Stimulated activated naive CD8-positive, alpha-beta T cell treated with anti-CD3 and anti-CD28 coated beads, Interleukin-15, amount 100 ng/mL, for 72 hours (primary cell): ENCODE data around the gene P3H1.
"Not testable (repeated sequence)": the region's sequence is repeated elsewhere in the genome, so short reads cannot be mapped to it uniquely, and the experiment has no call there.

Source experiments
- ATAC-seq: fragments of 150-1000 bp; cut with Tn5 transposase; 2 replicates; pipeline ENCODE4 v1.10.0; 2021; ENCODE audit warnings: mild to moderate bottlenecking, moderate library complexity
- DNase-seq, 2 donors: peaks; one replicate each; pipeline ENCODE4 v3.0.0; 2021 to 2022
- H3K27ac Mint-ChIP-seq, 2 donors: one replicate each; pipeline ENCODE4 v1.8.0; 2022; ENCODE audit warnings: mild to moderate bottlenecking in 2 of 2, mixed read lengths in 2 of 2, moderate library complexity in 2 of 2
- H3K27me3 Mint-ChIP-seq: one replicate; pipeline ENCODE4 v1.8.0; 2022; ENCODE audit warnings: mixed read lengths
- H3K4me1 Mint-ChIP-seq: one replicate; pipeline ENCODE4 v1.8.0; 2022; ENCODE audit warnings: mild to moderate bottlenecking, mixed read lengths
- H3K4me3 Mint-ChIP-seq, 2 donors: one replicate each; pipeline ENCODE4 v1.8.0; 2022; ENCODE audit warnings: mild to moderate bottlenecking in 2 of 2, mixed read lengths in 2 of 2, moderate library complexity in 1 of 2
- H3K9me3 Mint-ChIP-seq, 2 donors: one replicate each; pipeline ENCODE4 v1.8.0; 2022; ENCODE audit warnings: mixed read lengths in 2 of 2

Gene P3H1

GRCh38 chr1:42757892-42758275 is 8.9 kb downstream of the P3H1 start:
- Mint-ChIP-seq H3K9me3 (no peaks in the 10 kb centered on the region), H3K27ac (no peak overlapping the region), H3K4me1 (peaks cover 9% of the 10 kb centered on the region), H3K4me3 (no peak overlapping the region), H3K27me3 (no peaks in the 10 kb centered on the region)
- DNase-seq (no peak), ATAC-seq (no peak)

- peak overlapping the region in 1 of 2 donors; percentile 48 for H3K27ac Mint-ChIP-seq
- ATAC-seq (peak; percentile 49), DNase-seq (no peak)
- no peaks in the 10 kb centered on the region for H3K27me3 Mint-ChIP-seq
- no peak overlapping the region for H3K4me3 Mint-ChIP-seq
- peaks cover 3% of the 10 kb centered on the region for H3K4me1 Mint-ChIP-seq
- H3K9me3 Mint-ChIP-seq, result no peaks in the 10 kb centered on the region
These were observed 9.6 kb downstream of the P3H1 start for GRCh38 chr1:42756956-42757891.

- DNase-seq (no peak), ATAC-seq (no peak)
- Mint-ChIP-seq H3K4me3 (no peak overlapping the region), H3K9me3 (peaks cover 0 to 5% of the 10 kb centered on the region in 2 donors), H3K27ac (no peak overlapping the region), H3K27me3 (no peaks in the 10 kb centered on the region), H3K4me1 (peaks cover 2% of the 10 kb centered on the region)
These were observed 13.8 kb downstream of the P3H1 start for GRCh38 chr1:42753070-42753469.

GRCh38 chr1:42752284-42752683 is 14.5 kb downstream of the P3H1 start:
- Mint-ChIP-seq H3K27ac (no peak overlapping the region), H3K4me3 (no peak overlapping the region), H3K27me3 (no peaks in the 10 kb centered on the region), H3K4me1 (peaks cover 5% of the 10 kb centered on the region), H3K9me3 (peaks cover 0 to 5% of the 10 kb centered on the region in 2 donors)
- ATAC-seq (no peak), DNase-seq (no peak)

- H3K4me1 Mint-ChIP-seq, DNase-seq, ATAC-seq, H3K9me3 Mint-ChIP-seq, H3K4me3 Mint-ChIP-seq, H3K27me3 Mint-ChIP-seq: not testable (repeated sequence)
- H3K27ac Mint-ChIP-seq, result peak overlapping the region in 1 of 2 donors; percentile 7
These were observed 15.2 kb downstream of the P3H1 start for GRCh38 chr1:42751511-42752070.

GRCh38 chr1:42750041-42750440 is 16.8 kb downstream of the P3H1 start:
- DNase-seq (no peak), ATAC-seq (no peak)
- H3K4me3 Mint-ChIP-seq, result no peak overlapping the region
- H3K9me3 Mint-ChIP-seq, result peaks cover 0 to 5% of the 10 kb centered on the region in 2 donors
- H3K4me1 Mint-ChIP-seq, result peaks cover 5% of the 10 kb centered on the region
- no peak overlapping the region for H3K27ac Mint-ChIP-seq
- H3K27me3 Mint-ChIP-seq, result no peaks in the 10 kb centered on the region

- ATAC-seq, result no peak
- peaks cover 5% of the 10 kb centered on the region for H3K4me1 Mint-ChIP-seq
- no peak overlapping the region for H3K4me3 Mint-ChIP-seq
- H3K27ac Mint-ChIP-seq, result peak overlapping the region; percentile 6 to 20
- no peak for DNase-seq
- H3K27me3 Mint-ChIP-seq, result no peaks in the 10 kb centered on the region
- peaks cover 0 to 5% of the 10 kb centered on the region in 2 donors for H3K9me3 Mint-ChIP-seq
These were observed 18.1 kb downstream of the P3H1 start for GRCh38 chr1:42748461-42749410.

- Mint-ChIP-seq H3K27me3 (no peaks in the 10 kb centered on the region), H3K4me1 (peaks cover 5% of the 10 kb centered on the region), H3K27ac (peak overlapping the region; percentile 59 to 78), H3K4me3 (no peak overlapping the region), H3K9me3 (peaks cover 0 to 5% of the 10 kb centered on the region in 2 donors)
- no peak for ATAC-seq
- DNase-seq, result no peak
These were observed 18.8 kb downstream of the P3H1 start for GRCh38 chr1:42748021-42748420.

- Mint-ChIP-seq H3K27ac (no peak overlapping the region), H3K4me3 (no peak overlapping the region), H3K4me1 (peaks cover 5% of the 10 kb centered on the region), H3K9me3 (peaks cover 0 to 5% of the 10 kb centered on the region in 2 donors), H3K27me3 (no peaks in the 10 kb centered on the region)
- ATAC-seq (no peak), DNase-seq (peak; percentile 19 to 29)
These were observed 19.7 kb downstream of the P3H1 start for GRCh38 chr1:42747125-42747524.

- Mint-ChIP-seq H3K27me3 (no peaks in the 10 kb centered on the region), H3K4me1 (peaks cover 5% of the 10 kb centered on the region), H3K4me3 (no peak overlapping the region), H3K9me3 (peaks cover 0 to 1% of the 10 kb centered on the region in 2 donors), H3K27ac (no peak overlapping the region)
- ATAC-seq (no peak), DNase-seq (no peak)
These were observed 20.3 kb downstream of the P3H1 start for GRCh38 chr1:42746436-42747105.

- no peaks in the 10 kb centered on the region for H3K27me3 Mint-ChIP-seq
- H3K27ac Mint-ChIP-seq, result no peak overlapping the region
- no peaks in the 10 kb centered on the region for H3K9me3 Mint-ChIP-seq
These were observed 21.0 kb downstream of the P3H1 start for GRCh38 chr1:42745851-42746250.

GRCh38 chr1:42744148-42744413 is 22.7 kb downstream of the P3H1 start:
- ATAC-seq (no peak), DNase-seq (no peak)
- Mint-ChIP-seq H3K27ac (no peak overlapping the region), H3K4me3 (no peak overlapping the region), H3K4me1 (peaks cover 5% of the 10 kb centered on the region), H3K9me3 (no peaks in the 10 kb centered on the region), H3K27me3 (no peaks in the 10 kb centered on the region)

More at GRCh38 chr1:42745851-42746250, 21.0 kb downstream of the P3H1 start:
- H3K4me1 Mint-ChIP-seq, result peaks cover 5% of the 10 kb centered on the region
- ATAC-seq (no peak), DNase-seq (no peak)
- no peak overlapping the region for H3K4me3 Mint-ChIP-seq

- ATAC-seq (no peak), DNase-seq (no peak)
- H3K27me3 Mint-ChIP-seq, result no peaks in the 10 kb centered on the region
- H3K4me3 Mint-ChIP-seq, result no peak overlapping the region
- peak overlapping the region in 1 of 2 donors; percentile 62 for H3K27ac Mint-ChIP-seq
- H3K4me1 Mint-ChIP-seq, result peaks cover 5% of the 10 kb centered on the region
- no peaks in the 10 kb centered on the region for H3K9me3 Mint-ChIP-seq
These were observed 23.3 kb downstream of the P3H1 start for GRCh38 chr1:42743317-42744147.

GRCh38 chr1:42742617-42743316 is 24.1 kb downstream of the P3H1 start:
- no peak for DNase-seq
- no peaks in the 10 kb centered on the region for H3K27me3 Mint-ChIP-seq
- H3K4me1 Mint-ChIP-seq, result no peaks in the 10 kb centered on the region

More at GRCh38 chr1:42742617-42743316, 24.1 kb downstream of the P3H1 start:
- H3K9me3 Mint-ChIP-seq, result no peaks in the 10 kb centered on the region
- no peak for ATAC-seq
- no peak overlapping the region for H3K27ac Mint-ChIP-seq
- H3K4me3 Mint-ChIP-seq, result no peak overlapping the region
